Endothelial cell (in vitro differentiated cells): Measurements from ENCODE around the gene CCDC38. TPM values are rescaled to one million over a fixed set of nuclear protein-coding genes. Genes with fewer than 3 reads are reported as not detected.

ENCODE experiments used
- DNase-seq: peaks from one replicate; pipeline ENCODE4 v3.0.0; 2021; ENCODE audit warnings: low spot score
- H3K27ac Mint-ChIP-seq: one replicate; pipeline ENCODE4 v1.8.0; 2021; ENCODE audit warnings: mixed read lengths, inconsistent platforms; ENCODE audit not compliant: unreplicated experiment
- H3K27me3 Mint-ChIP-seq: one replicate; pipeline ENCODE4 v1.8.0; 2021; ENCODE audit warnings: mild to moderate bottlenecking, moderate library complexity, mixed read lengths, inconsistent platforms; ENCODE audit not compliant: unreplicated experiment
- H3K36me3 Mint-ChIP-seq: one replicate; pipeline ENCODE4 v1.8.0; 2021; ENCODE audit warnings: mild to moderate bottlenecking, low read depth, mixed read lengths, inconsistent platforms; ENCODE audit not compliant: unreplicated experiment
- H3K4me1 Mint-ChIP-seq: one replicate; pipeline ENCODE4 v1.8.0; 2021; ENCODE audit warnings: mild to moderate bottlenecking, mixed read lengths, inconsistent platforms; ENCODE audit not compliant: unreplicated experiment
- H3K4me3 Mint-ChIP-seq: one replicate; pipeline ENCODE4 v1.8.0; 2021; ENCODE audit warnings: mild to moderate bottlenecking, mixed read lengths, inconsistent platforms; ENCODE audit not compliant: unreplicated experiment
- H3K9me3 Mint-ChIP-seq: one replicate; pipeline ENCODE4 v1.8.0; 2021; ENCODE audit warnings: mixed read lengths, inconsistent platforms; ENCODE audit not compliant: unreplicated experiment
- CTCF ChIP-seq: fragments of 200-600 bp; sonication (generic); IDR thresholded peaks from one replicate; pipeline ENCODE4 v1.5.0; 2021; ENCODE audit warnings: antibody characterized with exemption; ENCODE audit not compliant: unreplicated experiment
- total RNA-seq: library from RNA; stranded (reverse); fragmentation: NEBNext Ultra II Directional; extraction: Animal tissue kit (Norgen Biotek cat#: 25700); gene quantifications from one replicate; pipeline ENCODE4 v1.2.1, GENCODE V29; 2021; ENCODE audit not compliant: unreplicated experiment

Gene CCDC38
- total RNA-seq, 1 donor from 2014 or later, result not detected

DNA sequence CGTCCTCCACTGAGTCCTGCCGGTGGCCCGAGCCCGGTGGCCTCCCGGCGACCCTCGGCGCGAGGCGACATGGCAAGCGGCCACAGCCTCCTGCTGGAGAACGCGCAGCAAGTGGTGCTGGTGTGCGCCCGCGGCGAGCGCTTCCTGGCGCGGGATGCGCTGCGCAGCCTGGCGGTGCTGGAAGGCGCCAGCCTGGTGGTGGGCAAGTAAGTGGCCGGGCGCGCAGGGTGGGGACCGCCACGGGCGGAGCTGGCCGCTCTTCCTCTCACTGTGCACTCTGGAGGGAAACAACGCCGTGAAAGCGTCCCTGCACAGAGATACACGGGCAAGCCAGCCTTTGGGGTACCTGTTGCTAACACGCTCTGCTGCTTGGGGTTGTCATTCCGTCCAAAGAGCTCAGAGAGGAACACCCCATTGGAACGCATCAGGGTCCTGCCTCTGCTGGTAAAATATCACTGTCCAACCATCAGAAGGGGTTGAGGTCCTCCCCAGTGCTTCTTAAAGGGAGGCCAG, 972 bp upstream of the CCDC38 start, which contains the start of gene AMDHD1:
TSS of gene AMDHD1 (plus strand) at position 2 of the 513 bp plus-strand sequence. CDS start at position 70, 68 bp downstream.
- TF ChIP-seq CTCF, result no peak
- no peaks in the 10 kb centered on the region for H3K9me3 Mint-ChIP-seq
- no peaks in the 10 kb centered on the region for H3K36me3 Mint-ChIP-seq
- H3K27ac Mint-ChIP-seq, result no peak within 1 kb of the TSS
- DNase-seq, result peak; percentile 72
- no peaks in the 10 kb centered on the region for H3K4me1 Mint-ChIP-seq
- H3K27me3 Mint-ChIP-seq, result peaks cover 2% of the 10 kb centered on the region
- peak within 1 kb of the TSS; percentile 88 for H3K4me3 Mint-ChIP-seq

DNA sequence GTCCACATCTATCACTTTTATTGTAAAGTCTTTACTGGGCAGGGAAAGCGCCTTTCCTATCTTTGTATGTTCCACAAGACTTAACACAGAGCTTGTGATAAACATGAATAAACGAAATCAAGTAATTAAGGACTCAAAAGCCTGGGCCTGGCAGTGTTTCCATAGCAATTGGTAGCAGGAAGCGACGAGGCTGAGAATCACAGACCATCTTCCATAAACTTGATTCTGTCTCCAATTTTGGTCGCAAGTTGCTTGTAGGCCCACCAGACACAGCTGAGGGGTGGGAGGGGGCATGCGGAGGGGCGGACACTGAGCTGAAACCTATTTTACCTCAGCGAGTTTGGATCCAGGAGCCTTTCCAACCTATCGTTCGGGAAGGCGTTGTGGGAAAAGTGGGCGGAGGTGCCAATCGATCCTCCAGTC, 302 bp downstream of the CCDC38 start:
- H3K4me1 Mint-ChIP-seq, result no peaks in the 10 kb centered on the region
- H3K36me3 Mint-ChIP-seq, result no peaks in the 10 kb centered on the region
- no peak for DNase-seq
- no peak for TF ChIP-seq CTCF
- no peak overlapping the region for H3K27ac Mint-ChIP-seq
- H3K4me3 Mint-ChIP-seq, result peak overlapping the region; percentile 82
- peaks cover 2% of the 10 kb centered on the region for H3K27me3 Mint-ChIP-seq
- no peaks in the 10 kb centered on the region for H3K9me3 Mint-ChIP-seq

- Mint-ChIP-seq H3K9me3 (no peaks in the 10 kb centered on the region), H3K36me3 (no peaks in the 10 kb centered on the region), H3K4me1 (no peaks in the 10 kb centered on the region), H3K27me3 (peaks cover 2% of the 10 kb centered on the region), H3K4me3 (no peak overlapping the region), H3K27ac (no peak overlapping the region)
- DNase-seq, result no peak
- TF ChIP-seq CTCF, result no peak
Observed at GRCh38 chr12:95940514-95940913, 1.9 kb downstream of the CCDC38 start.

GRCh38 chr12:95922231-95922630, 20.2 kb downstream of the CCDC38 start:
- H3K4me3 Mint-ChIP-seq, result no peak overlapping the region
- no peaks in the 10 kb centered on the region for H3K9me3 Mint-ChIP-seq
- peaks cover 2% of the 10 kb centered on the region for H3K27me3 Mint-ChIP-seq
- H3K36me3 Mint-ChIP-seq, result no peaks in the 10 kb centered on the region
- no peak for DNase-seq
- no peak for TF ChIP-seq CTCF
- H3K27ac Mint-ChIP-seq, result no peak overlapping the region
- H3K4me1 Mint-ChIP-seq, result no peaks in the 10 kb centered on the region

GRCh38 chr12:95919110-95919509, 23.3 kb downstream of the CCDC38 start:
- Mint-ChIP-seq H3K4me3 (no peak overlapping the region), H3K36me3 (no peaks in the 10 kb centered on the region), H3K27me3 (peaks cover 2% of the 10 kb centered on the region), H3K9me3 (no peaks in the 10 kb centered on the region), H3K4me1 (peaks cover 3% of the 10 kb centered on the region), H3K27ac (no peak overlapping the region)
- DNase-seq, result no peak
- TF ChIP-seq CTCF, result no peak
